ENCODE results near the gene LILRB5. TPM values are rescaled to one million over a fixed set of nuclear protein-coding genes. Genes with fewer than 3 reads are reported as not detected.
"Not testable (repeated sequence)": the region's sequence is repeated elsewhere in the genome, so short reads cannot be mapped to it uniquely, and the experiment has no call there.

The LILRB5 gene
- total RNA-seq, 1 experiment from 2014 or later = 0.07 TPM

- no peak overlapping the region for H3K27ac Mint-ChIP-seq
- ChIA-PET CTCF (no interaction called here), POLR2A (no interaction called here)
- TF ChIP-seq GABPB1 (CRISPR knock-in tag; IDR thresholded peaks at IDR 0.05) = no peak
- TF ChIP-seq ZNF425 (CRISPR knock-in tag; conservative IDR thresholded peaks at IDR 0.05) = no peak
- no peak for TF ChIP-seq AFF4 (CRISPR knock-in tag; IDR thresholded peaks at IDR 0.05; ENCODE audit: borderline replicate concordance)
- TF ChIP-seq NFYB (CRISPR knock-in tag; conservative IDR thresholded peaks at IDR 0.05; ENCODE audit: low read depth) = no peak
- no peak for TF ChIP-seq GRHL2 (CRISPR knock-in tag; IDR thresholded peaks at IDR 0.05; ENCODE audit: insufficient replicate concordance, severe bottlenecking)
- TF ChIP-seq ZNF512 (CRISPR knock-in tag; IDR thresholded peaks at IDR 0.05; ENCODE audit: borderline replicate concordance) = no peak
- TF ChIP-seq MLX (CRISPR knock-in tag; IDR thresholded peaks at IDR 0.05) = no peak
- H3K36me3 Mint-ChIP-seq = peaks cover 4% of the 10 kb centered on the region; the same call in 1 of the 2 replicates
- H3K9me3 Mint-ChIP-seq = no peaks in the 10 kb centered on the region
- H3K4me1 Mint-ChIP-seq = peaks cover 13% of the 10 kb centered on the region
- ATAC-seq (no peak), DNase-seq (ENCODE audit: low spot score) (no peak)
- no peaks in the 10 kb centered on the region for H3K27me3 Mint-ChIP-seq (ENCODE audit: low read depth)
- no peak overlapping the region for H3K4me3 Mint-ChIP-seq
Measured at GRCh38 chr19:54218960-54219661, 38.0 kb downstream of the LILRB5 start.

- Mint-ChIP-seq H3K4me3 (no peak overlapping the region), H3K27ac (no peak overlapping the region), H3K27me3 (ENCODE audit: low read depth) (no peaks in the 10 kb centered on the region), H3K36me3 (peaks cover 4% of the 10 kb centered on the region; the same call in 1 of the 2 replicates), H3K4me1 (peaks cover 13% of the 10 kb centered on the region), H3K9me3 (no peaks in the 10 kb centered on the region)
- DNase-seq (ENCODE audit: low spot score) (no peak), ATAC-seq (no peak)
- ChIA-PET POLR2A (no interaction called here), CTCF (interaction anchor here (1.0 kb wide), 1 partner anchor 48 kb away, joined by 3 read pairs; no protein-coding TSS in a partner anchor)
- TF ChIP-seq NR1H2 (CRISPR knock-in tag; IDR thresholded peaks at IDR 0.05) (no peak), IRF1 (CRISPR knock-in tag; IDR thresholded peaks at IDR 0.05) (no peak), FOXJ3 (CRISPR knock-in tag; IDR thresholded peaks at IDR 0.05; ENCODE audit: borderline replicate concordance) (no peak), ZSCAN18 (CRISPR knock-in tag; IDR thresholded peaks at IDR 0.05) (no peak)
Measured at GRCh38 chr19:54218259-54218658, 38.8 kb downstream of the LILRB5 start.

GRCh38 chr19:54217517-54218247 lies 39.4 kb downstream of the LILRB5 start:
- peaks cover 13% of the 10 kb centered on the region for H3K4me1 Mint-ChIP-seq
- DNase-seq (ENCODE audit: low spot score); POLR2A ChIA-PET; H3K4me3 Mint-ChIP-seq; H3K36me3 Mint-ChIP-seq; H3K27ac Mint-ChIP-seq; H3K9me3 Mint-ChIP-seq; H3K27me3 Mint-ChIP-seq (ENCODE audit: low read depth); ATAC-seq: not testable (repeated sequence)
- CTCF ChIA-PET = interaction anchor here (1.0 kb wide), 1 partner anchor 48 kb away, joined by 3 read pairs; no protein-coding TSS in a partner anchor
